ENCODE measurements around the gene PHF3.
"Not testable (repeated sequence)": the region's sequence is repeated elsewhere in the genome, so short reads cannot be mapped to it uniquely, and the experiment has no call there.

The PHF3 gene

DNA sequence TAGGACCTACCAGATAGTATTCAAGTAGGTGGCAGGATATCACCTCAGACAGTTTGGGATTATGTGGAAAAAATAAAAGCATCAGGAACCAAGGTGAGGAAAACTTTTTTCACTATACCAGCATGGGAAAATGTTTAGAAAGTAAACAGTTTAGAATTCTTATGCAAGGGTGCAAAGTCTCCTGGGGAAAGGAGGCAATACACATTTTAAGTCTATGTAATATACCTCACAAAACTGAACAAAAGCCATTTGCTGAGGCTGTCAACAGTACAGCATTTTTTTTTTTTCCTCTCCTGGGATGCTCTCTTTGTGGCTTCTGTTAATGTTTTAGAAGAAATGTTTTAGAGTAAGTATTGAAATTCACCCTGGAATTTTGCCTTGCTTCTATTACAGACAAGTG lies 73.5 kb downstream of the PHF3 start:
- DNase-seq = no peak

DNA sequence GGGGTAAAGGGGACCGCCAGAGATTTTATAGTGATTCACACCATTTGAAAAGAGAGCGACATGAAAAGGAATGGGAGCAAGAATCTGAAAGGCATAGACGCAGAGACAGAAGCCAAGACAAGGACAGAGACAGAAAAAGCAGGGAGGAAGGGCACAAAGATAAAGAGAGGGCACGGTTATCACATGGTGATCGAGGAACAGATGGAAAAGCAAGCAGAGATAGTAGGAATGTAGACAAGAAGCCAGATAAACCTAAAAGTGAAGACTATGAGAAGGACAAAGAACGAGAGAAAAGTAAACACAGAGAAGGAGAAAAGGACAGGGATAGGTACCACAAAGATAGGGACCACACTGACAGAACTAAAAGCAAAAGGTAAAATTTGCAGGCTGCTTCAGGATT lies 77.7 kb downstream of the PHF3 start:
- DNase-seq = no peak

DNA sequence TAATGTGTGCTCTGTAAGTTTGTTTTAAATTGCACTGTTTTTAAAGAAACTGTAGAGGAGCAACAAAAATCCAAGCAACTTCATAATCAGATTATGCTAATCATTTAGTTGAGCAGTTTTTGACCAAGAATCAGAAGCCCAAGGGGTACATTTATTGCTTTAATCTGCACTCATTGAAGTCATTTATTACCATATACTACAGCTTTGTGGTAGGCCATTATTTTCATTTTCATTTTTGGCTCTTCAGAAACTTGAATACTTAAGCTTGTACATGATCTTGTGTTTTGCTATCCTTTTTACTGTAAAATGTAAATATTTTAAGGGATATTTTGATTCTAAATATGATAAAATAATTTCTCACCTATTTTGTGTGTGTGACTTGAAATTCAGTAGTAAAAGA lies 78.5 kb downstream of the PHF3 start:
- DNase-seq = no peak

DNA sequence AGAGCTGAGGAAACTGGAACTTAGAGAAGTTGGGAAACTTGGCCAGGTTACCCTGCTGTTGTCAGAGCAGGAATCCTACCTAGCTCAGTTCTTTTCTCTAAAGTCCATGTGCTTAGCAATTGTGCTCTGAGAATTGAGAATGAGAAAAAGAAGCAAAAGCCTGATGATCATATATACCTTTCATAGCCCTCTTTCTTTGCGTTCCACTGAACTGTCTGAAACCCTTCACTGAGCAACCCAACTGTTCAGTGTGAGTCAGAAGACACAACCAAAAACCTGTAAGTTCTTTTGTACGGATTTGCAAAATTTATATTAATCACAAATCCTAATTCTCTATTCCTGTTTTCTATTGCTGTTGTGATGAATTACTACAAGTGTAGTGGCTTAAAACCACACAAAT lies 80.6 kb downstream of the PHF3 start:
- no peak for DNase-seq

DNA sequence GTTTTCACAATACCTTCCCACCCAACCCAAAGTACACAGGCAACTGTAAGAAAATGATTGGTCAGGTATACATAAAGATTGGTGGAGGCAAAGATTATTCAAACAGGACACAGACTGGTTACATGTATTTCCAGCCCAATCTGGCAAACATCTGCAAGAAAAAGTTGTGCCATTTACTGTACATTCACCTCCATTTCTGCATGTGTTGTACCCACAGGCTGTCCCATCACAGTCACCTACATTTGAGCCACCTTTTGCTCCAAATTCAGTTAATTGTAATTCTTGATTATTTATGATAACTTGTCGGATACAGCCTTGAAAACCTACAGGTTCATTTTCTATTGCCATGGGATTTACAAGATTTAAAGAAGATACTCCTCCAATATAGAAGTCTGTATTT lies 85.6 kb downstream of the PHF3 start:
- DNase-seq = no peak

DNA sequence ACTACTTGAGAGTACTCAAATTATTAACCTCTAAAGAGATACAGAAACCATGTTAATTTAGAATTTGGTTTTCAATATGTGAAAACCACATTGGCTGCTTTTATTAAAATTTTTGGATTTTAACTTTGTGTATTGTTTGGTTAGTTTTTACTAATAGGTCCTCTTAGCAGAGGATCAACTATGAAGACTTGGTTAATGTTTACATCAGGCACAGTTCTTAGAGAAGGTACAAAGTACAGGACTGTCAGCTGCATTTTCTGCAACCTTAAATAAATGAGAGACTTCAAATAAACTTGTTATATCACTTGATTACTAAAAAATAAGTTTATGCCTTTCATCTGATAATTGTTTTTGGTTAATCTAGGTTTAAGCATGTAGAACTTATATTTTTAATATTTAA lies 89.1 kb downstream of the PHF3 start:
- DNase-seq = no peak

DNA sequence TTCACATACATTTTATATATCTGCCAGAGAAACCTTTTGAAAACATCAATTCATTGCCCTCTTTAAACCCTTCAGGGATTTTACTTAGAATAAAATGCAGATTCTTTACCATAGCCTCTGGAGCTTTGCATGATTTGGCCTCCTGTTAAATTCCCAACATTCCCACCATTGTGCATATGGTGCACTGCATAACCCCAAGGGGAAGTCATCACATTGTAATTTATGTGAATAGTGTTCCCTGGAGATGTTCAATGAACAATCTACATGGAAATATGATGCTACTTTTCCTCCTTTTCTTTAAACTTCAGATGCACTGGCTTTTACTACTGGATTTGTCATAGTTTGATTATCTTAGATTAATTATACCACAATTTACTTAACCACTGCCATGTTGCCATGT lies 94.7 kb downstream of the PHF3 start:
- no peak for DNase-seq

DNA sequence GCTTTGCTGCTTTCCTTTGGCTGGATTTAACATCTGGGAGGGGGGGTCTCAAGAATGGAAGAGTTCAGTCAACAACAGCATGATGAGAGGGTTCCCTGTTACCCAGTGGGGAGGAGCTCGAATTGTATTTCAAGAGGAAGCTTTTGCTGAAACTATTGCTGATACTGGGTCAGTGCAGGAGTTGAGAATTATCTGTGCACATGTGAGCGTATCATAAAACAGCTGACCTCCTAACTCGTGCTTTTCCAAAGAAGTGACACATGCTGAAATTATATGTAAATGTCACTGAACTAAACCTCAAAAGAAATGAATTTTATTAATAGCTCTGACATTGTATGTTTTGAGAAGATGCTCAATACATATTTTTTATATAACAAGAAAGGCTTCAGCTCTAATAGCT lies 96.3 kb downstream of the PHF3 start:
- DNase-seq = no peak

DNA sequence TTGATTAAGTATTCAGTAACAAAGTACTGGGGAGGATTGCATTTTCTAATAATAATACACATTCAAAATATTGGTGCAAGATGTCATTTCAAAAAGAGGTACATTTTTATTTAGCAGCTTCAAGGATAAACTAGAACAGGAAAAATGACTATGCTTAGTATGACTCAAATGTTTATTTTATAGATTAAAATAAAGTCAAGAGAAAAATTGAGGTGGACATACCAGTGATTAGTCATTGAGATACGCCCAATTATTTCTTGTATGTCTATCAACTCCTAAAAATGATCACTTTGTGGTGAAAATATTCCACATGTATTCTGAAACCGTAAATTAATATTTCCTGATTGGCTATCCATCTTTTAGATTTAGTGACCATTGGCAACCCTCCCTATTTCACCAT lies 96.7 kb downstream of the PHF3 start:
- no peak for DNase-seq

DNA sequence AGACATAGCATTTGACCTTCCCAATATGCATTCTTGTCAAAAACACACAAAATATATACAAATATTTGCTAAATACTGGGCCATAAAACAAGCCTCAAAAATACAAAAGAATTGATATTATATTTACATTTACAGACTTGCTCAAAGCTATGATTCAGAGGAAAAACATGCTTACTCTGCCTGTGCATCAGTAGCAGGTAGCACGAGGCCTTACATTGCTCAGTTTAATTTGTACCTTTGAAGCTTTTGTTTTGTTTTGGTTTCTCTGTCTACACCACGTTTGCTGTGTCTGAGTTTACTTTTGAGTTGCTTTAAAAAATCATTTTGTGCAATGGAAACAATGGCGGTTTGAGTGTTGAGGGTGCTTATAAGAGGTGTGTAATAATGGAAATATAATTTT lies 99.3 kb downstream of the PHF3 start:
- no peak for DNase-seq

DNA sequence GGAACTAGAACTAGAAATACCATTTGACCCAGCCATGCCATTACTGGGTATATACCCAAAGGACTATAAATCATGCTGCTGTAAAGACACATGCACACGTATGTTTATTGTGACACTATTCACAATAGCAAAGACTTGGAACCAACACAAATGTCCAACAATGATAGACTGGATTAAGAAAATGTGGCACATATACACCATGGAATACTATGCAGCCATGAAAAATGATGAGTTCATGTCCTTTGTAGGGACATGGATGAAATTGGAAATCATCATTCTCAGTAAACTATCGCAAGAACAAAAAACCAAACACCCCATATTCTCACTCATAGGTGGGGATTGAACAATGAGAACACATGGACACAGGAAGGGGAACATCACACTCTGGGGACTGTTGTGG lies 102.6 kb downstream of the PHF3 start:
- DNase-seq = not testable (repeated sequence)

DNA sequence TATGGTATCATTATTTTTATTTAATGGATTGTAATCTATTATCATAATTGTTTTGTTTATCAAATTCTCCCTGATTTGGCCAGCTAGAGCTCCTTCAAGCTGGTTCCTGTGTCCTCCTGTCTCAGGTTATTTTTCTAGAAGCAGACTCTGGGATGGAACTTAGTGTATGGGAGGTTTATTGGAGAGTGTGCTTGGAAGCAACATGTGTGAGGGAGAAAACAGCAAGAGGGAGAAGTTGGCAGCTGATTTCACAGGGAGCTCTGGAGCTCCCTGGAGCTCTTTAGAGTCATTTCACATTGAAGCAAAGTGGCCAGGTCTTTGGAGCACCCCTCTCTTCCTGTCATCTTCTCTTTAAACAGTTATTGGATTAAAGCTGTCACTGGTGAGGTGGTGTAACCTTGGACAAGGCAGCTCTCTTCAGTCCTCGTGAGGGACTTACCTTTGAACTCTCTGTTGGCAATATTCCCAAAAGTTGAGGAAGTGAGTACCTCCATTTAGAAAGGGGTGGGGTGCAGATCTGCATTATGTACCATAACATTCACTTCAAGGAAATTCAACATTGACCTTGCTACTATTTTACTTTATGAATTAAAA lies 103.6 kb downstream of the PHF3 start:
- no peak for DNase-seq

DNA sequence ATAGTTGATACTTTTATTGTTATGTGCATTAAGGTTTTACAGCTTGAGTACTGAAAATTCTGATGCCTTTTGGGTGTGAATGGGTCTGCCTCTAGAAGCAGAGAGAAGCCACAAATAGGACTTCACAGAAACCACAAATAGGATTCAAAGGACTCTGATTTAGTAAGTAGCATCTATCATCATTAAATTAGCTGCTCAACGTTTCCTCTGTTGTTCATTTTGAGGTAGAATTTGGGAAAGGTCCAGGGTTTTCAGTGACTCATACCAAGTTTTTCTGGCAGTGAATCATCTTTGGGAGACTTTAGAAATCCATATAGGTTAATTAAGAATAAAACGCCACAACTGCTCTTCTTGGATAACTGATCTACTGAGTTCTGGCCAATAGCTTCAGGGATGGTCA lies 105.1 kb downstream of the PHF3 start:
- DNase-seq = no peak

DNA sequence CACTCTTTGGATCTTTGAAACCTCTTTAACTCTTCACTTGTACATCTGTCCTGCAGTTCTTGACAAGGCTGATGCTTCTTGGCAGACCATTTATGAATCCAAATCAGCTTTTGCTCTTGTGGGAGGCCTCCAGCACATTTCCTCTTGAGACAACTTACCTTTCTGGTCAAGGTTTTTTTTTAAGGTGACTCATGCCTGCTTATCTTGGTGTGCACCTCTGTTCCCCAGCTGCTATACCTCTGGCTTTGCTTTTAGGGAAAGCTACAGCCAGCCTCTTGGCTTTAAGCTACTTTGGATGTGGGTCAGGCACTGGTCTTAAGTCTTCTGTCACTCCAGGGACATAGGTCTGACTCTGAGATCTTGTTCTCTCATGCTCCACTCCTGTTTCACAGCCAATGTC lies 106.5 kb downstream of the PHF3 start:
- DNase-seq = no peak

DNA sequence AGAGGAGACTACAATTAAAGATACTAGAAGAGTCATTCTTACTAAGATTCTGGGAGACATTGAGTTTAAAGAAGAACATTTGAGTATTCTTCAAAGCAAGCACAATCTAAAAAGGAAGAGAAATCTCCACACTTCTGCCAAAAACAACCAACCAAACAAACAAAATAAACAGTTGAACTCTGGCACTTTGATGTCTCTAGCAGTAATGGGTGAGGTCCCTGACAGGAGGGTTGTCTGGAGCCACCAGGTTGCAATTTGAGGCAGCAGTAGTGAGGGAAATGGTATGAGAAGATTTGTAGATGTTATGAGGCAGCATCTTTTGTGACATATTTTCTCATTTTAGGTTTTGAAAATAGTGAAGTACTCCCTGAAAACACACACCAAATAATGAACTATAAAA lies 108.1 kb downstream of the PHF3 start:
- no peak for DNase-seq

DNA sequence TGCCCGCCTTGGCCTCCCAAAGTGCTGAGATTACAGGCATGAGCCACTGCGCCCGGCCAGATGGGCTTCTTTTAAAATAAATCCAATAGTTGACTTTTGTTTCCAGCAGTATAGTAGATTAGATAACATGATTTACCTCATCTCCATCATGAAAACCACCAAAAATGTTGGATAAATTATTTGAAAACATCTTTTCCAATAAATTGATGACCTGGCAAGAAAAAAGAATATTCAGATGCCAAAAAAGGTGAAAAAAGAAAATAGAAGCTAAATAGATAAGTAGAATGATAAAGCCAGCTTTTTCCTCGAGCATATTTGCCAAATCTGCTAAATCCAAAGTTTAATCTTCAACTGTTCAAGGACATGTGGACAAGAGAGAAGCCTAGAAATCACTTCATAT lies 109.2 kb downstream of the PHF3 start:
- no peak for DNase-seq

DNA sequence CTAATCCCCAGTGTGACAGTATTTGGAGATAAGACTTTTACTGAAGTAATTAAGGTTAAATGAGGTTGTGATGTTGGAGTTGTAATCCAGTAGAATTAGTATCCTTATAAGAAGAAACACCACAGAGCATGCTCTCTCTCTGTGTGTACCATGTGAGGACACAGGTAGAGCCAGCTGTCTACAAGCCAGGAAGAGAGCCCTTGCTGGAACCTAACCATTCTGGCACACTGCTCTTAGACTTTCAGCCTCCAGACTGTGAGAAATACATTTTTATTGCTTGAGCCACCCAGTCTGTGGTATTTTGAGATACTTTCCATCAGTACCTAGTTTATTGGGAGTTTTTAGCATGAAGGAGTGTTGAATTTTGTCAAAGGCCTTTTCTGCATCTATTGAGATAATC lies 110.2 kb downstream of the PHF3 start:
- DNase-seq = no peak

DNA sequence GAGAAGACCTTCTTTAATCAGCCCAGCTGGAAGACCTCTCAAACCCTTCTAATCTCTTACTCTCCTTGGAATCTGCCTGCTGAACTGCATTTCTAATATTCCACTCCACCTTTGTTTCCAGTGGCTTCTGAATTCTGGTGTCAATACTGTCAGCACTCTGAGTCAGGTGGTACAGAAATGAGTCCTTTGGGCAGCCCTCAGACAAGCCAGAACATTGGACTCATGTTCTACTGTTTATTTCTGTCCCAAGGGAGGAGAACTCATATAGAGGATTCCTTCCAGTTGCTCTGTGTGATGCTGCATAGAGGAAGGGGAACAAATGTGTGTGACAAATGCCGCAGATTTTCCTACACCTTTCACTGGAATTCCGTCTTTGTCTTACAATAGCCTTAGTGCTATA lies 114.8 kb downstream of the PHF3 start:
- DNase-seq = no peak

DNA sequence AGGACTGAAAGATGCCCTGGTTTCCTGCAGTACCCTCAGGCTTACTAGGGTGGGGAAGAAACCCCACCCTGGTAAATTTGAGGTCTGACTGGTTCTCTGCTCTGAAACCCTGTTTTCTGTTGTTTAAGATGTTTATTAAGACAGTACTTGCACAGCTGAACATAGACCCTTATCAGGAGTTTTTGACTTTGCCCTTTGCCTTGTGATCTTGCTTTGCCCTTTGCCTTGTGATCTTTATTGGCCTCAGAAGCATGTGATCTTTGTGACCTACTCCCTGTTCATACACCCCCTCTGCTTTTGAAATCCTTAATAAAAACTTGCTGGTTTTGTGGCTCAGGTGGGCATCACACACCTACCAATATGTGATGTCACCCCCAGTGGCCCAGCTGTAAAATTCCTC lies 121.7 kb downstream of the PHF3 start:
- not testable (repeated sequence) for DNase-seq

DNA sequence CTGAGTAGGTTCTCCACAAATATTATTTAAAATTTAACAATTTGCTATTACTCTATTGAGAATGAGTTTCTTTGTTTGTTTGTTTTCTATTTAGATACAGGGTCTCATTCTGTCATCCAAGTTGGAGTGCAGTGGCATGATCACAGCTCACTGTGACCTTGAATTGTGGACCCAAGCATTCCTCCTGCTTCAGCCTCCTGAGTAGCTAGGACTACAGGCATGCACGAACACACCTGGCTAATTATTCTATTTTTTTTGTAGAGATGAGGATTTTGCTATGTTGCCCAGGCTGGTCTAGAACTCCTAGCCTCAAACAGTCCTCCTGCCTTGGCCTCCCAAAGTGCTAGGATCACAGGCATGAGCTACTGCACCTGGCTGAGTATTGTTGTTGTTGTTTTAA lies 122.2 kb downstream of the PHF3 start:
- DNase-seq = no peak

DNA sequence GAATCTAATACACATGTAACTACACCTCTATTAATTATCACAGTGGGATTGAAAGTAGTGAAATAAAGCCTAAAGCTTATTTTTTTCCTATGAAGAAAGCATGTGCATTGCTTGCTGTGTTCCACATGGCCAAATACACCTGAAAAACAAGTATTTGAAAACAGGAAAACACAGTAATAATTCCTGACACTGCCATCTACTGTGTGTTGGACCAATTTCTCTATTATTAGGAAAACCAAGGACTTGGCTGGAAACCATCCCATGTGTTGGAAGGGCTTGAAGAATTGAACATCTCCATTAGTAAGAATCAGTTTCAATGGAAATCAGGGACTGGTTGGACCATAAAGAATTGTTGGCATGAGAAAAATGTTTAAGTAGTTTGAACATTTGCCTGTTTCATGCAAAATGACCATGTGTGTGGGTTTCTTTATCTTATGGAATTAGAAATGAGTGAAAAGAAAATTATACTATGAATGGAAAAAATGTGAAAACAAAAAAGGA lies 124.1 kb downstream of the PHF3 start:
- DNase-seq = no peak

DNA sequence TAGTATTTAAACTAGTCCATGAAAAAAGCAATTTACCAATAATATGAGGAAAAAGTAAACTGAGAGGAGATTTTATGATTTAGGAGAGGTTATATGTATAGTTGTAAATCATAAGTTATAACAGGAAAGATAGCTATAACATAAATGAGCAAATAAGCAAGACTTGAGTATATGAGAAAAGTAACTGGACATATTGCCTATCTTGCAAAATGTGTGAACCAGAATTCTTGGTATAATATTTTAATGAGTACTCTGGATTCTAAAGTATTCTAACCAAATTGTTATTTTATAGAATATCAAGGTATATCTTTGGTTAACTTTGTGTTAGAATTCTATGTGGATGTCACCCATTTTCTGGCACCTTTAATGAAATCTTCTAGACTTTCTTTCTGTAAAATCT lies 124.6 kb downstream of the PHF3 start:
- DNase-seq = no peak

DNA sequence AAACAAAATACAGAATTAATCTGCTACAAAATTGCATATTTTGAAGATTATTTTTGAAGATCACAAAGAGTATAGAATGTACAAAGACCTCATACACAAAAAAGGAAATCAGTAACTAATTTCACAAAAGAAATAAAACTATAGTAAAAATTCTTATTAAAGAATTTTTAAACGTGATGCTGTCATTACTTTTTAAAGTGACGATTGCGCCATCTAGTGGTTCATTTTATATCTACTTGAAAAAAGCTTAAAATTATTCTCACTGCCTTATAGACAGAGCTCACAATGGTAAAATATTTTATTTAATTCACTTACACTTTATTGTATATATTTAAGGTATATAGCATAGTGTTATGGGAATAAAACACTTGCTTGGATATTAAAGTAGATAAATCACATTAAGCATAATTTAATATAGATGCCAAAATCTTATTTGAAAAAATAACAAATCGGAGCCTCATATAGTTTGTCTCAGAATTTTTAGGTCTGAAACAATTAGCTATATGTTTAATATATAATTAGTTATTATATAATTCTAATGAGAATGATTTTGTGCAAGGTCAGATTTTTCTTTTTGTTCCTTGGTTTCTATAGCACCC lies 128.8 kb downstream of the PHF3 start:
- peak; percentile 66 for DNase-seq

All from NCI-H748 treated with DMSO at 0.1 percent for 48 hours (cell line).